ENCODE measurements around the gene FSIP1.

Gene FSIP1

DNA sequence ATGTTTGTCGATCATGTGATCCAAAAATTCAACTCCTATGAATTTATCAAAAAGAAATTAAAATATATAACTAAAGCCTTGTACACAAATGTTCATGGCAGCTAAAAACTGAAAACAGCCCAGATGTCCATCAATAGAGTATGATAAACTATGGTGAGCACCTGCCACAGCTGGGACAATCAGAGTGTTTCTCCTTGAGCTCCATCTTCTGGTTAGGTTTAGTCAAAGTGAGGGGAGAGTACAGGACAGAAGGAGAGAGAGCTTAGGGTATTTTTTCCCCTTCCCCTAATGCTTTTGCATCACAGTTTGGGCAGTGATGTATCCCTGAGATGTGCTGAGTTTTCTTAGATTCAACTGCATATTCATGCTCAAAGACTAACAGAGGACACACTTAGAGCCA lies 65.5 kb downstream of the FSIP1 start:
- FAIRE-seq = no peak

DNA sequence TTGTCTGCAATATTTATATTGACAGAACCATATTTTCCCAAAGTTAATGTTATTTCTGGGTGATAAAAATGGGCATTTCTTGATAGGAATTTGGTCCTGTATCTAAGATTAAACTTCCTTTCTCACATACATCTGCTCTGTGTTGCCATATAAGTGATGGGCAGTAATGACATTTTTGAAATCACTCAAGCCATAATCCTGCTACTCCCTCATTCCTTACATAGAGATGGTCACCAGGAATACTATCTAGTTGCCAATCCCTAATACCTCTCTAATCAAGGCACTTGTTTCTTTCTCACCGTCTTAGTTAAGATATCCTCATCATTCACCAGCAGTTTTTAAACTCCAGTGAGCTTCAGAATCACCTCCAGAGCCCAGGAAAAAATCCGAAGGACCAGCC lies 68.4 kb downstream of the FSIP1 start:
- FAIRE-seq = no peak

DNA sequence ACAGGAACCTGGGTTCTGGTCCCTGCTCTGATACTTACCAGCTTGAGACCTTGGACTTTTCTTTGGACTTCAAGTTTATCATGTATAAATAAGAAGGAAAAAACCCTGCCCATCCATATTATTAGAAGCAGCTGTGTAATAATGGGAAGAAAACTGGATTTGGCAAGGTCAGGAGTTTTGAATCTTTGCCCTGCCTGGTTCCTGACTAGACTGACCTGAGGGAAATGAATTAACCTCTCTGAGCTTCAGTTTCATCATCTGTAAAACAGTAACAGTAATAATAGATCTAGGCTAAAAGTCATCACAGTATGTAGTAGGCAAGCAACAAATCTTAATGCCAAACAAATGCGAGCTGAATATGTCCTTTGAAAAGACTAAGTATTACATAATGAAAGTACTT lies 68.8 kb downstream of the FSIP1 start:
- FAIRE-seq = no peak

DNA sequence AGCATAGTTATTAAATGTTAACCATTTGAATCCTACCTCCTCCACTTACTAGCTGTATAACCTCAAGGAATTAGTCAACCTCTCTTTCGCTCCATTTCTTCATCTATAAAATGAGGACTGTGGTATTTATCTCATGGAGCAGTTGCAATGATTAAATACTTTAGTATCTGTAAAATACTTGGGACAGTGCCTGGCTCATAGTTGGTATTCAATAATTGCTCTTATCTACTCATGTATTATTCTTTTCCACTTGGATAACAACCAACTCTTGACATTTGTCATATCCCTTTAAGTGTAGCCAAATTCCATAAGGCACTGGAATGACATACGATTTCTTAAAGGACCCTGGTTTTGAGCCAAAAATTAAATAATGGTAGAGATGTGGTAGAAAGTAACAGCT lies 72.0 kb downstream of the FSIP1 start:
- FAIRE-seq = no peak

DNA sequence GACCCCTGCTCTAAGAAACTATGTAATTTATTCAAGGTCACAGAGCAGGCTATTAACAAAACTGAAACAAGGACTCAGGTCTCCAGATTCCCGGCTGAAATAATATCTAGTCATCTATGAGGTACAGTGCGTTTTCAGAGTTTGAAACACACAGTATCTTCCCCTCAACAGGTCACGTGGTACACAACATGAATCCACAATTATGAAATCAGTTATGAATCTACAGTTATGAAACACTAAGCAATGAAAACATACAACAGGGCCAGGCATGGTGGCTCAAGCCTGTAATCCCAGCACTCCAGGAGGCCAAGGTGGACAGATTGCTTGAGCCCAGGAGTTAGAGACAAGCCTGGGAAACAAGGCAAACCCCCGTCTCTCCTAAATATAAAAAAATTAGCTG lies 72.7 kb downstream of the FSIP1 start:
- FAIRE-seq = no peak

DNA sequence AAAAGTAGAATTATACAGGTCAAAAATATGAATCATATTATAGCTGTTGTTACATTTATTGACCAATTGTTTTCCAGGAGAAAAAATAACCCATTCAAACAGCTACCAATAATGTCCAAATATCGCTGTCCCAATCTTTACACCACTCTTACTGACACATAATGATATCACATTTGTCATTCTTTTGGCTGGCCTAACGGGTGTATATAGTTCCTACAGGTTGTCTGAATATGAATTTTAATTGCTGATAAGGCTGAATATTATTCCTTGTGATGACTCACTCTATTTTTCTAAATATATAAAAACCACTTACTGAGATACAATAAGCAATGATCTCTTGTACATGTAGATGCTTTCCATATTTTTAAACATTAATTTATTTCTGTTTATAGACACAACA lies 76.4 kb downstream of the FSIP1 start:
- no peak for FAIRE-seq

DNA sequence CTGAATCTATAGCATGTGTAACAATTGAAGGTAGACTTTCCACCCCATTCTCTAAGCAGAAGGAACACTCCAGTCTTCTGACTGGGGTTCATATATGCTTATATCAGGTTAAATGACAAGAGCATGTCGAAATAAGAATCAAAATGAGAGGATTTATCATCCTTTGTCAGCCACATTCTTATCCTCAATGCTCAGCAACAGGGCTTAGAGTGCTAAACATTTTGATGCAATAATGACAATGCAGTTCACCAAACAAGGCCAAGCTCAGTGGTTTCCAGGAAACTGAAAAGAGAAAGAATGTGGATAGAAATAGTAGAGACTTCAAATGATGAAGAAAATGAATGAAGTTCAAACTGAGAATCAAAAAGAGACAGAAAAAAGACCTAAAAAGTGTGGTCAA lies 78.0 kb downstream of the FSIP1 start:
- no peak for FAIRE-seq

DNA sequence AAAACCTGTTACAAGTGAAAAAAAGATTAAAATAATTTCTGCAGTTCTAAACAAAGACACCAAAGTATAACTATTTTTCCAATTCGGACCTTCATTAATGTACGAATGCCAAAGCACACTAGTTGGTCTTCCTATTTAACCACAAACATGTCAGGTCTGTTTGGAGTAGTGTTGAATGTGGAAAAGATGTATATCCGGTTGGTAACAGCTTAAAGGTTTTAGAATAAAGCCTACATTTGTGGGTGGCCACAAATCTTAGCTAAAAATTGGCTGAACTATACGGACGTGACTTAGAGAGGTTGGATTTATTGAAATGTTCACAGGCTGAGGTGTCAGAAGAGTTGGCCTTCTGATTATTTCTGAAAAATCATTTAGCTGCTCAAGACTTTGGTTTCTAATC lies 78.4 kb downstream of the FSIP1 start:
- no peak for FAIRE-seq

DNA sequence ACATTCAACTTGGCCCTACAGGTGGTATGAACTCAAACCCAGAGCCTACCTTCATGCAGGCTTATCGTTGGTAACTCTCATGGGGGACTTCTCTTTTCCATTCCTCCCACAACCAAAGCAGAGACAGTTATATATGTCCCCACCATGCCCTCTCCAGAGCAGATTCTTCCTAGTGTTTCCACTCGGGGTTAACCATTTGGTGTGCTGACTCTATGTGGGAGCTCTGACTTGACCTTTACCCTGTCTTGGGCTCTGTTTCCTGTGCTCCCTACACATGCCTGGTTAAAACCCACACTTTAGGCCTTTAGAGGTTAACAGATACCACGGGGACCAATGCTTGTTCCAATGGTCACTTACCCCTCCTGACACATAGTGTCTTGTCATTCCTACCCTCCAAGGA lies 80.7 kb downstream of the FSIP1 start:
- no peak for FAIRE-seq

DNA sequence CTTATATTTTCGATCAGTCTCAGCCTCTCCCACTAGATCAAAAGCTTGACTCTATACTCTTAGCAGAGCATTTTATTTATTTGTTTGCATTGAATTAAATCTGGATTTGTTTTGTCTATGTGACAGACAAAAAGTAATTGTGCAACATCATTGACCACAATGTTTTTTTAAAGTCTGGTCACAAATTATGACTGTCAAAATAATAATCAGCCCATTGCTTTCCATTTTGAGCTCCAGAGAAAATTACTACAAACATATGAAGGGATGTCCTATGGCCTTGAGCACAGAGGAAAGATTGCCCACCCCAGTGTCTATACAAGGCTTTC lies 82.3 kb downstream of the FSIP1 start:
- FAIRE-seq = no peak

DNA sequence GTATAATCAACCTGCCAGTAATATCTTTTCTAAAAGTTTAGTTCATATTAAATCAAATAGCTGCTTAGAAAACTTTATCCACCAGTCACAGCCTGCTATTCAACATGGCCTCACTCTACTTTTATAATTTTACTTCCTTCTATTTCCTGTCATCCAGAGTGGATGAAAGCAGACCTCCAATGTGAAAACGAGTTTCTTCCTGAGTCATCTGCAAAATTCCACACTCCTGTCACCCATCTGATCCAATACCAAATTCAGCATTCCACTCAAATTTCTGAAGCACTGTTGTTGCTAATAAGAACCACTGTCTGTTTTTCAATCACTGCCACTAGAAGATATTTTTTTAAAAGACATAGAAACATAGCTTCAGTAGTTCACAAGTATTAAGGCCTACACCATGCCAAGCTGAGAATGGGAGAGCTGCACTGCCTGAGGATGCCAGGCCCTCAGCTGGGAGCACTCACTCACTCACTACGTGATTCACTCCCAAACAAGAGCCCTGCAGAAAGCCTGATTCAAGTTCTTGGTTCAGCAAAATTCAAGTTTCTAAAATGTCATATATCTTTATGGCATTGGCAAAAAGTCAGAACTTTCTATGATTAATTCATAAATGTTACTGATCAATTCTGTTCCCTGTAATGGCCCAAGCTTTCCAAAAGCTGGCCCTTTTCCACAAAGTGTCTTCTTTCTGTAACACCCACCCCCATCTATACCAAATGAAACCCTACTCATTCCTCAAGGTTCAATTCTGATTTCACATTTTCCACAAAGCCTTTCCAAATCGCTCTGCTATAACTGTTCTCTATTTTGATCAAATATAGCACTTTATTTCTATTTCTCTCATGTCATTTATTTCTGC lies 82.9 kb downstream of the FSIP1 start:
- FAIRE-seq = no peak

DNA sequence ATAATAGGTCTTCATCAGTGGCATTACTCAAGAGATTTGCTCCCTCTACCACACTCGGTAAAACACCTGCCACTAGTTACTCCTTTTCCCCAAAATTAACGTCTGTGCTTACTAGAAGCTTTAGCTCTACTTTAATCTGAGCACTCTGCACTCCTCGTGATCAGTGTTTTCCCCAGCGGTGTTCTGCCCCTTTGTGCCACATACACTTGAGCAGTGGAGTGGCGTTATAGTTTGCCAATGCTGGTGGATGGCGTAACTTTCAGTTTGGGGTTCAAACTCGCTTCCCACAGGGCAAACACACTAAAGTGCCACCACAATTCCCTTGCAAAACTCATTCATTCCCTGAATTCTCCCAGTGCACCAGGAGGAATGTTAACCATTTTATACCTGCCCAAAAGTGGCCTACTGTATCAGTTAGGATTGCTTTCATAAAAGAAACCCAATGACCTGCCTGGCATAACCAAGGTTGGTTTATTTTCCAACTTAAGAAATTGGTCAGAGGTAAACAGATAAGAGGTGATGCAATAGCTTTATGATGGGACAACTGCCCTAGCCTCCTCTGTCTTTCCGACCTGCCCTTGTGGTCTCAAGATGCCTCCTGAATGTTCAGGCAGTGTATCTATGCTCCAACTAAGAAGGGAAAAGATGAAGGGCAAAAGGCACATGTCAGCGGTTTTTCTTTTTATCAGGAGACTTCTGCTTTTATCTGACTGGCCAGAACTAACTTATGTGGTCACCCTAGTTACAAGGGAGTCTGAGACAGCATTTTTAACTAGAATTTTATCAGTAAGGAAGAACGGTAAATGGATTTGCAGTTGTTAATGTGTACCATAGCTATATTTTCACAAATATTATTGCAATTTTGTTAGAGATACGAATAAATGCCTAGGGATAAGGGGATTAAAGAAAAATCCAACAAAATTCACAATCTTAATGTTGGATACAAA lies 83.9 kb downstream of the FSIP1 start:
- no peak for FAIRE-seq

DNA sequence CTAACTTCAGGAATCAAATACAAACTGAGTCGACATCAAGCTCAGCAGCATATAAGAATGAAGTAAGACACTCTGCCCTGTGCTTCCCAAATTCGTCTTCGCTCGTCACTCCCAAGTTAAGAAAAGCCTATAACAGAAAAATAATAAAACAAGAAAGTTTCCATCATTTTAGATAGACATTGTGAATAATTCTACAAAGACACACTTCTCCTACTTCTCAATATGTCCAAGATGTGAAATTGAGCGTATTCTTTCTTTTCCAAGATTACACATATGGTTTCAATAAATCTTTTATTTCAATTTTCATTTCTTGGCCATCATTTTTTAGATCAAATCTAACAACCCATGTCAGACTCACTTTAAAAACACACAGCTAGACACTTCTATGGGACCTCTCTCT lies 85.1 kb downstream of the FSIP1 start:
- FAIRE-seq = no peak

DNA sequence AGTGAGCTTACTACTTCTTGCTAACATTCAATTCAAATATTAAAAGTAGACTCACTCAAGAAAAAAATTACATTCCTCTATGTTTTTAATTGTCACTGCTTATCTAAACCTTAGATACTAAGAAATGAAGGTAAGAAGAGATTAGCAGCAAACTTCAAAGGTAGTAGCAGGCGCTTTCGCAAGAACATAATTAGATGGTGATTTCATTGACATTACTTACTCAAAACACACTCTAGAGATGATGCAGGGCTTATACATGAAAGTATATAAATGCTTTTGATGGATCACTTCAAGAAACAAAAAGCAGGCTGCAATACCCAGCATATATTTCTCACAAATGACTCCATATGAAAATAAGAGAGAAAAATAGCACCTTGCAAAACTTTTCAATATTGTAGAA lies 86.8 kb downstream of the FSIP1 start:
- FAIRE-seq = no peak

DNA sequence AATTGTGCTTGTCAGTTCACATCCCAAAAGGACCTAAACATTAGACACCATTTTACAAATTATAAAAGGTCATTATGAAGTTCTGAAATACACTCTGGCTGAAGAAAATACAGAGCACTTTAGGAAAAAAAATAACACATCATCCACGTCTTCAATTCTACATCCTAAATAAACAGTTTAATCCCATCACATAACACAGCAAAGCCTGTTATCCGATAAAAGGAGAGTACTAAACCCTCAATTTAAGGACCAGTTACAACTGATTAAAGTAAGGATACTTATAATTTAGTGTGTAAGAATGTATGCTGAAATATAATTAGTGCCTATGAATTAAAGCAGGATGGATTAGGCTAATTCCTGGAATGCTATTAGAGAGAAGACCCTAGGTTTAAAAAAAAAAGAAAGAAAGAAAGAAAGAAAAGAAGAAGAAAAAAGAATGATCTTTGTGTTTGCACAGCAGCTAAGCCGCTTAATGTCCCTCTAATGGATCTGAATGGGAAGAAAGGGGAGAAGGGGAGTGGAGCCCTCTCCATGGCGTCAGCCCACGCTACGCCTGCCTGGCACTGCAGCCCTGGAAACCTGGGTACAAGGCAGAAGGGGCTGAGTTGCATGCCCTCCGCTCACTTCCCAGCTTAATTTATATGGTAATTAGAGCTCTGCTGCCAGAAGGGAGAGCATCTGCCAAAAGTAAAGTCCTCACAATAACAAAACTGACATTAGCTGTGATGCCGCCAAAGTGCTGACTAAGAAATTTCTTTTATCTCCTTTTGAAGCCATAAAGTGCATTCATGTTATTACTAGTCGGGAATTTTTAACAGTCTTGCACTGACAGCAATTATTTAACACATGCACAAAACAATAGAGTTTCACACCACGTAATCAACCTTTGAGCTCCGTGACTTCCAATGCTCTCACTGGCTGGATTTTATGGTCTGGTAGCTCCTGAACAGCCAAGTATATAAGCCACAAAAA lies 90.0 kb downstream of the FSIP1 start:
- no peak for FAIRE-seq

DNA sequence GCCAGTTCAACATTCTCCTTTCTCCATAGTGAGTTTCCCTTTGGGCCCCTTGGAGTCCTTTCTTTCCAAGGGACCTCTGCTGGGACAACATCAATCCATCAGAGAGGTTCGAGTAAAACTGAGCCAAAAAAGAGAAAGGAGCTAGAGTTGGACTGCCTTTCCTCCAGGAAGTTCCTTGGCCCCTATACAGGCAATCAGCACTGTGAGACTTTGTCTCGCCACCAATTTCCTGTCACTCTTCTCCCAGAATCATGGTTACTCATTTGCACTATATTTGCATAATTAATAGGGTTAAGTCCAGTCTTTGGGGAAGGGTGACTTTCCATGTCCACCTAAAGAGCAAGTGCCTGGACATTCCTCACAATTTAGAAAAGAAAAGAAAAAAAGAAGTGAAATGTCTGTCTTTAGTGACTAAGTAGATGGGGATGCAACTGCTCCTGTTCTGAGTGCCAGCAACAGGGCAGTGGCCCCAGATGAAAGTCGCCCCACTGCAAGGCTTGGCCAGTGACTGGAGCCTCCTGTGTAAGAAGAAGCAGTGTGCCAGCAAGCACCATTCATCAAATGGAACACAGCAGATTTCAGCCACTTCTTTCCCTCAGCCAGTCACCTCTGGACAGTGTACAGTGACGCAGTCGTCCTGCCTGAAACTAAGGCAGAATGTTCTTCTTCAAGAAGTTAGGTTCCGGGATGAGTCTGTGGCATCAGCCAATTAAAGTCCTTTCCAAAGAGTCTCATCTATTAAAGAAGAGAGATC lies 91.6 kb downstream of the FSIP1 start:
- FAIRE-seq = no peak

DNA sequence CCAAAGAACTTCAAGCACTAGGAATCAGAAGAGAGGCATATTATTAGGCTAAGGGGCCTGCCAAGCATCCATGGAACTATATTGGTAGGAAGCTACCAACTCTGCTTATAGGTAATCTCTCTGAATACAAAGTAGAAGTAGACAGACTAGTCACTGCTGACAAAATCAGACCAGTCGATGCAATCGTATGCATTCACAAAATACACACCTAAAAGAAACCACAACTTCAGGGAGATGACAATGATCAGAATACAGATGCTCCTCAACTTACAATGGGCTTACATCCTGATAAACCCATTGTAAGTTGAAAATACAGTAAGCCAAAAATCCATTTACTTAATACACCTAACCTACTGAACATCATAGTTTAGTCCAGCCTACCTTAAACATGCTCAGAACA lies 94.7 kb downstream of the FSIP1 start:
- no peak for FAIRE-seq

DNA sequence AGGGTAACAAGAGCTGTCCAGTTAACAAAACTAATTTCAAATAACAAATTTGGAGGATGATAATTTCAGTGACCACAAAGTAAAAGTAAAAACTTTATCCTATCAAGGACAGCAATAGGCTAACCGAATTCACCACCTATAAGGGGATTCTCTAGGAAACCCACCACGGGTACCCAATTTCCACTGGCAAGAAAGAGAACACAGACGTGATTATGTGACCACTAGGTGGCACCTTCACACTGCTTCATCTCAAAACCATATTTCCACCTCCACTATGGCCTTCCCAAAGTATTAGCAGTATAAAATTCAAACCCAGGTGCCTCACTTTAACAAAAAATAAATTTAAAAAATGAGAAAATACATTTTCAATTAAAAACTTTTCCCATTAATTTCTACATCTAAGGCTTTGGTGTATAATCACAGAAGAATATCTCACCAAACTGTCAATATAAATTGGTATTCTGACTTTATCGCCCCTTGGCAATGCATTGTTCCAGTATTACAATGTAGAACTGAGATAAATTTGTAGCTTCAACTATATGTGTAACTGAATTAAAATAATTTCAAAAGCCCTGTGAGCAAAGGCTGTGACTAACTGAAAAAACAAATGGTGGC lies 96.5 kb downstream of the FSIP1 start:
- peak; percentile 87 for FAIRE-seq

DNA sequence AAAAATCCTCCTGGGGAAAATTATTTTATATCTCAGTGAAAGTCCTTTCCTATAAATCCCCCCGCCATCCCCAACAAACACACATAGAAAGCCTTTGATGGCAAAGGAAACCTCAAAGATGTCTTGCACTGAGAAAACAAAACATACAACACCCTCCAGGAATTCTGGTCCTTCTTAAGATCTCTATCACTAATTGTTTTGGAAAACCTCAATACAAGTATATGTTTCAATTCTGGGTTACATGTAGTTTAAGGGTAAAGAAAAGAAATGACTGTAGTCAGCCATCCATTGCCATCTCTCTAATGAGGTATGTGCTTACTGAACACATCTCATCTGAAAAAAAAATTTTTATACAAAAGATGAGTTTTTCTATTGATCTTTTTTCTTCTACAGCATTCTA lies 97.3 kb downstream of the FSIP1 start:
- FAIRE-seq = no peak

DNA sequence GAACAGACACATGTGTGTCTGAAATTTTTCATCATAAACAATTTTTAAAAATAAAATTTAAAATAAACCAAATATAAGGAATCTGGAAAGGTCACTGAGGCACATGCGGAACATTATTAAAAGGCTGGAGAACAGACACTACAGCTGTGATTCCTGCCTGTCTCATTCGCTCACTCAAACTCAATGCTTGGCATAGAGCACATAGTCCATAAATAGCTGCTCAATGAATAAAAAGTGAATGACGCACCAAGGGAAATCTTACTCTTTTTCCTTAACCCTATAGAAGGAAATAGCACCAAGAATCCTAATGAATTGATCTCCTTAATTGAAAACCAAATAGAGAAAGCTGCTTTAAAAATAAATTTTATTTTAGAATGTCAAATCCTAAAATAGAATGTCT lies 98.4 kb downstream of the FSIP1 start:
- no peak for FAIRE-seq

DNA sequence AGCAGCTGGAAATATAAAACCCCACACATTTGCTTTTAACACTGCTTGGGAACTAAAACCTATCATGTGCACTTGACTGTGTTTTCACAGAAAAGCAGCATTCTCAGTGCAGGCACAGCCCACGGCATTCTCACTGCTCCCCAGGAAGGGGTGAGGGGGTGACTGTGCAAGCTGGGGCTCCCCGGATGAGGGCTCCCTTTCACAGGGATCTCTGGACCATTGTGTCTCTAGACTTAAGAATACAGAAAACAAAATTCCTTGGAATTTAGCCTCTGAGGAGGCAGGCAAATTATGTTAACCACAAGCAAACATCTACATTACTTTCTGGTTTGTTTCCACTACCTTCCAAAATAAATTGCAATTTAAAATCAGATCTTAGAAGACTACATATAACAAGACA lies 100.3 kb downstream of the FSIP1 start:
- no peak for FAIRE-seq

DNA sequence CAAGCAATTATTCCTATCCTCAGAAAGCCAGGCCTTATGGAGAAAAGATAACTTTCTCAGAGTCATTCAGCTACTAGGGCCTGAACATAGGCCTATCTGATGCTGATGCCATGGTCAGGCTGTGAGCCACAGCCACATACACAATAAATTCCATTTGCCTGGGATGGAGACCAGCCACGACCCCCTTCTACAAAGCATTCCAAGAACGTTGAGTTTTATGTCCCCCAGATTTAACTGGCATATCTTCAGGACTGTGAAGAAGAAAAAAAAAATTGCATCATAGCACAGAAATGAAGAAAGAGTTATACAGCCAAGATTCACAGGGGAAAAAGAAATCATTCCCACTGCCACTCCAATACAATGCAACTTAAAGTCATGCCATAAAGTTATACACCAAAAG lies 101.8 kb downstream of the FSIP1 start:
- no peak for FAIRE-seq

Measured in A204.1 (cell line).